ENCODE measurements around the gene WRNIP1.

Gene WRNIP1

GRCh38 chr6:2791450-2791974, 26.3 kb downstream of the WRNIP1 start:
- no peaks in the 10 kb centered on the region for H3K27me3 ChIP-seq
- DNase-seq: no peak
- H3K4me1 ChIP-seq: no peaks in the 10 kb centered on the region
- no peak overlapping the region for H3K4me3 ChIP-seq (ENCODE audit: low read depth, low read length)
- H3K36me3 ChIP-seq: no peaks in the 10 kb centered on the region; the same call in none of the 2 replicates
- no peaks in the 10 kb centered on the region for H3K9me3 ChIP-seq
- no peak for TF ChIP-seq CTCF (IDR thresholded peaks at IDR 0.05; ENCODE audit: low read depth, low read length)

- H3K27me3 ChIP-seq: no peaks in the 10 kb centered on the region
- DNase-seq: no peak
- no peaks in the 10 kb centered on the region for H3K4me1 ChIP-seq
- no peak overlapping the region for H3K4me3 ChIP-seq (ENCODE audit: low read depth, low read length)
- H3K36me3 ChIP-seq: no peaks in the 10 kb centered on the region; the same call in 1 of the 2 replicates
- H3K9me3 ChIP-seq: no peaks in the 10 kb centered on the region
- TF ChIP-seq CTCF (IDR thresholded peaks at IDR 0.05; ENCODE audit: low read depth, low read length): no peak
These were observed 27.3 kb downstream of the WRNIP1 start for GRCh38 chr6:2792330-2793110.

- Histone ChIP-seq H3K27me3 (no peaks in the 10 kb centered on the region), H3K4me1 (no peaks in the 10 kb centered on the region), H3K36me3 (no peaks in the 10 kb centered on the region), H3K4me3 (ENCODE audit: low read depth, low read length) (no peak overlapping the region), H3K9me3 (no peaks in the 10 kb centered on the region)
- DNase-seq: no peak
- TF ChIP-seq CTCF (IDR thresholded peaks at IDR 0.05; ENCODE audit: low read depth, low read length): no peak
These were observed 28.4 kb downstream of the WRNIP1 start for GRCh38 chr6:2793534-2794151.

- Histone ChIP-seq H3K9me3 (no peaks in the 10 kb centered on the region), H3K4me1 (no peaks in the 10 kb centered on the region), H3K36me3 (no peaks in the 10 kb centered on the region), H3K4me3 (ENCODE audit: low read depth, low read length) (no peak overlapping the region), H3K27me3 (no peaks in the 10 kb centered on the region)
- no peak for TF ChIP-seq CTCF (IDR thresholded peaks at IDR 0.05; ENCODE audit: low read depth, low read length)
- DNase-seq: no peak
These were observed 29.1 kb downstream of the WRNIP1 start for GRCh38 chr6:2794171-2794730.

GRCh38 chr6:2795162-2795561, 30.0 kb downstream of the WRNIP1 start:
- H3K9me3 ChIP-seq: no peaks in the 10 kb centered on the region
- no peaks in the 10 kb centered on the region for H3K4me1 ChIP-seq
- no peak overlapping the region for H3K4me3 ChIP-seq (ENCODE audit: low read depth, low read length)
- no peaks in the 10 kb centered on the region for H3K36me3 ChIP-seq
- no peak for DNase-seq
- no peaks in the 10 kb centered on the region for H3K27me3 ChIP-seq
- TF ChIP-seq CTCF (IDR thresholded peaks at IDR 0.05; ENCODE audit: low read depth, low read length): no peak

Data from BE2C (cell line).